Measurements from ENCODE around the gene ITGA2B. TPM values are rescaled to one million over a fixed set of nuclear protein-coding genes. Genes with fewer than 3 reads are reported as not detected.

The ITGA2B gene
- total and polyA plus RNA-seq, 2 of the 8 experiments (the other 6 are each of a cell fraction or from before 2014, with no cell fraction given), result 6.9 to 12.3 TPM

GRCh38 chr17:44363613-44364159 is 25.8 kb downstream of the ITGA2B start, which contains the start of gene FAM171A2:
FAM171A2 (minus strand) TSS chr17:44363853; CDS start chr17:44363714, 139 bp downstream.
- Histone ChIP-seq H3K4me2 (ENCODE audit: insufficient read depth in 1 of 2, low read depth in 2 of 2, low read length in 2 of 2) (peak within 1 kb of the TSS; percentile 52 to 79), H3K27ac (ENCODE audit: low read depth, low read length) (peak within 1 kb of the TSS; percentile 30; the same call in 1 of the 2 replicates), H2BK5ac (ENCODE audit: low read depth, low read length) (peak within 1 kb of the TSS; percentile 24; the same call in 1 of the 2 replicates), H3K4ac (replicated peaks; ENCODE audit: insufficient read length, low read depth, low read length) (no peak within 1 kb of the TSS), H3K56ac (replicated peaks; ENCODE audit: insufficient read length, low read depth, low read length) (no peak within 1 kb of the TSS), H3K4me3 (ENCODE audit: extremely low read depth in 1 of 4, insufficient read depth in 2 of 4, low read depth in 3 of 4, low read length in 4 of 4) (peak within 1 kb of the TSS; percentile 71 to 100 (median 76)), H3K36me3 (ENCODE audit: control insufficient read depth in 2 of 4, insufficient read depth in 4 of 4, low read length in 3 of 4) (peaks cover 0 to 6% (median 1%) of the 10 kb centered on the region in 4 experiments; a peak in 1 of 8 replicates), H3K18ac (ENCODE audit: extremely low read depth, low read length) (peak within 1 kb of the TSS; percentile 71), H3K23ac (ENCODE audit: insufficient read length) (no peak within 1 kb of the TSS), H4K8ac (ENCODE audit: extremely low read depth, insufficient read depth, low read length) (peak within 1 kb of the TSS; percentile 7; the same call in 1 of the 2 replicates), H4K5ac (ENCODE audit: insufficient read length, low read depth, low read length) (no peak within 1 kb of the TSS), H3K14ac (ENCODE audit: insufficient read length) (no peak within 1 kb of the TSS), H3K79me2 (ENCODE audit: control insufficient read depth in 1 of 2, insufficient read depth in 2 of 2, low read length in 2 of 2) (peaks cover 0 to 7% of the 10 kb centered on the region in 2 experiments; a peak in 1 of 4 replicates), H3K9me3 (ENCODE audit: insufficient read depth in 2 of 2, low read depth in 1 of 2, low read length in 1 of 2) (no peaks in the 10 kb centered on the region), H2AFZ (ENCODE audit: low read length) (no peak within 1 kb of the TSS; the same call in 1 of the 2 replicates), H2AK5ac (ENCODE audit: low read depth, low read length) (no peak within 1 kb of the TSS), H2BK20ac (ENCODE audit: low read length) (no peak within 1 kb of the TSS), H4K20me1 (replicated peaks in 1 of 2; ENCODE audit: control insufficient read depth in 1 of 2, insufficient read depth in 2 of 2, low read length in 2 of 2) (peaks cover 3 to 18% of the 10 kb centered on the region in 2 experiments), H3K9ac (replicated peaks in 1 of 4; ENCODE audit: extremely low read depth in 1 of 4, low read depth in 3 of 4, low read length in 3 of 4) (peak within 1 kb of the TSS; percentile 34 to 64 (median 42); a peak in 5 of 7 replicates), H3K23me2 (ENCODE audit: low read depth, low read length) (peaks cover 2% of the 10 kb centered on the region; the same call in 1 of the 2 replicates), H2BK15ac (ENCODE audit: low read length) (no peak within 1 kb of the TSS; the same call in 1 of the 2 replicates), H3K79me1 (ENCODE audit: low read depth, low read length) (peaks cover 8% of the 10 kb centered on the region), H2BK120ac (replicated peaks; ENCODE audit: low read depth, low read length) (no peak within 1 kb of the TSS), H3K27me3 (replicated peaks in 1 of 4; ENCODE audit: control insufficient read depth in 3 of 4, extremely low read depth in 1 of 4, insufficient read depth in 3 of 4, low read length in 3 of 4) (no peaks in the 10 kb centered on the region), H2BK12ac (ENCODE audit: low read depth, low read length) (no peak within 1 kb of the TSS), H4K91ac (replicated peaks; ENCODE audit: insufficient read length, low read length) (peak within 1 kb of the TSS; percentile 34), H3K4me1 (replicated peaks in 1 of 4; ENCODE audit: control insufficient read depth in 3 of 4, insufficient read depth in 4 of 4, low read length in 3 of 4) (peaks cover 9 to 23% (median 18%) of the 10 kb centered on the region in 4 experiments)
- CTCF ChIA-PET (ENCODE audit: partially characterized antibody), result interaction anchor here (0.9 to 10.1 kb wide), 10 partner anchors 9 to 483 kb away, joined by 3 to 177 read pairs (median 4); no protein-coding TSS in a partner anchor
- WGBS, 2 experiments (ENCODE audit: extremely low coverage in 1 of 2, insufficient coverage in 1 of 2, insufficient read length in 1 of 2, insufficient replicate concordance in 2 of 2, low coverage in 1 of 2, low lambda C conversion rate in 2 of 2, missing lambda C conversion rate in 1 of 2), result 4% methylated on average over 14 of the region's 63 CpGs; no CpG with 5 or more reads in 1 of the 2 experiments
- POLR2A ChIA-PET (ENCODE audit: partially characterized antibody), result interaction anchor here (1.0 to 3.8 kb wide), 6 partner anchors 9 to 160 kb away, joined by 3 to 15 read pairs (median 6); no protein-coding TSS in a partner anchor
- DNase-seq (ENCODE audit: low read depth in 1 of 2, low spot score in 2 of 2) (peak in 1 of 2 experiments; percentile 90), FAIRE-seq (no peak)
- TF ChIP-seq POLR2A (IDR thresholded peaks at IDR 0.05; ENCODE audit: control extremely low read depth in 1 of 2, low read depth in 2 of 2, low read length in 2 of 2) (peak; percentile 43 to 44; a peak in 2 of 3 replicates), FOSL1 (IDR thresholded peaks at IDR 0.05; ENCODE audit: insufficient read depth, low read depth, low read length) (0 out of 2 replicates have a peak, but pooled peaks have one; percentile 17), KDM5A (IDR thresholded peaks at IDR 0.05; ENCODE audit: low read length) (no peak), CTCF (IDR thresholded peaks at IDR 0.05; ENCODE audit: control extremely low read depth in 1 of 3, insufficient read depth in 1 of 3, low read depth in 1 of 3, low read length in 3 of 3) (peak; percentile 60 to 87 (median 84)), SP4 (IDR thresholded peaks at IDR 0.05; ENCODE audit: low read length) (no peak), POLR2AphosphoS5 (IDR thresholded peaks at IDR 0.05; ENCODE audit: low read depth, low read length) (peak; percentile 32; the same call in 1 of the 2 replicates), CEBPB (IDR thresholded peaks at IDR 0.05; ENCODE audit: low read depth, low read length) (no peak), PHF8 (conservative IDR thresholded peaks at IDR 0.05; ENCODE audit: low read depth, low read length) (0 out of 2 replicates have a peak, but pooled peaks have one; percentile 20), POU5F1 (IDR thresholded peaks at IDR 0.05; ENCODE audit: low read depth, low read length) (no peak), TCF12 (IDR thresholded peaks at IDR 0.05; ENCODE audit: low read depth, low read length) (peak; percentile 63; the same call in 1 of the 2 replicates)
